GM12878 (cell line): ENCODE measurements around the gene ING4. TPM values are rescaled to one million over a fixed set of nuclear protein-coding genes. Genes with fewer than 3 reads are reported as not detected.
A peak's percentile ranks its signal among the peaks of the same experiment; 100 is the strongest.

Source experiments
- ATF2 ChIP-seq: IDR thresholded peaks from 2 replicates; pipeline ENCODE4 v1.6.1; 2012; ENCODE audit warnings: low read length, inconsistent platforms
- BHLHE40 ChIP-seq, 2 experiments: fragments of 450-650 bp in 1 of 2; IDR thresholded peaks; 2 replicates each; pipeline ENCODE4 v1.6.1; 2011 to 2017; ENCODE audit warnings: low read depth in 2 of 2, borderline replicate concordance in 1 of 2, improper control_type of control experiment in 1 of 2, low read length in 1 of 2, mild to moderate bottlenecking in 1 of 2
- CBX3 ChIP-seq: fragments of 200-600 bp; sonication (generic); IDR thresholded peaks from 2 replicates; pipeline ENCODE4 v1.6.1; 2016; ENCODE audit warnings: low read depth, borderline replicate concordance
- CEBPB ChIP-seq, 2 experiments: fragments of 150-350 bp in 1 of 2; IDR thresholded peaks; 2 replicates each; pipeline ENCODE4 v1.6.1; 2012 to 2014; ENCODE audit warnings: low read depth in 2 of 2, low read length in 2 of 2, borderline replicate concordance in 1 of 2, inconsistent platforms in 1 of 2
- CHD1 ChIP-seq: IDR thresholded peaks from 2 replicates; pipeline ENCODE4 v1.6.1; 2012; ENCODE audit warnings: low read depth, low read length, improper control_type of control experiment
- E2F4 ChIP-seq: IDR thresholded peaks from 2 replicates; pipeline ENCODE4 v1.6.1; 2012; ENCODE audit warnings: low read depth, low read length, improper control_type of control experiment
- EGR1 ChIP-seq, 2 experiments: IDR thresholded peaks; 1 replicate in 1 of 2; 2 replicates in 1 of 2; pipeline ENCODE4 v1.6.1; 2011 to 2012; ENCODE audit warnings: low read depth in 2 of 2, low read length in 2 of 2, borderline replicate concordance in 1 of 2, mild to moderate bottlenecking in 1 of 2, moderate library complexity in 1 of 2
- IKZF1 ChIP-seq: fragments of 450-650 bp; conservative IDR thresholded peaks from 2 replicates; pipeline ENCODE4 v1.6.1; 2017; ENCODE audit warnings: antibody characterized with exemption, mild to moderate bottlenecking
- LARP7 ChIP-seq: fragments of 450-650 bp; IDR thresholded peaks from 2 replicates; pipeline ENCODE4 v1.6.1; 2017; ENCODE audit warnings: mild to moderate bottlenecking
- MAX ChIP-seq: IDR thresholded peaks from 2 replicates; pipeline ENCODE4 v1.6.1; 2012; ENCODE audit warnings: low read depth, low read length, improper control_type of control experiment
- MEF2A ChIP-seq: IDR thresholded peaks from 2 replicates; pipeline ENCODE4 v1.6.1; 2011; ENCODE audit warnings: low read depth, mild to moderate bottlenecking, low read length, moderate library complexity; ENCODE audit not compliant: insufficient read depth
- NFXL1 ChIP-seq: fragments of 450-650 bp; IDR thresholded peaks from 2 replicates; pipeline ENCODE4 v1.6.1; 2017; ENCODE audit warnings: antibody characterized with exemption, mild to moderate bottlenecking, borderline replicate concordance
- PAX5 ChIP-seq: IDR thresholded peaks from 2 replicates; pipeline ENCODE4 v1.6.1; 2011; ENCODE audit warnings: low read depth, low read length, borderline replicate concordance
- PBX3 ChIP-seq: IDR thresholded peaks from 2 replicates; pipeline ENCODE4 v1.6.1; 2011; ENCODE audit warnings: mild to moderate bottlenecking, low read depth, low read length, moderate library complexity; ENCODE audit not compliant: insufficient replicate concordance
- PRDM15 ChIP-seq: fragments of 450-650 bp; formaldehyde crosslinking; IDR thresholded peaks from 2 replicates; pipeline ENCODE4 v1.4.0; 2020; ENCODE audit warnings: mild to moderate bottlenecking, moderate library complexity
- SREBF2 ChIP-seq: IDR thresholded peaks from 2 replicates; pipeline ENCODE4 v1.6.1; 2012; ENCODE audit warnings: mild to moderate bottlenecking, low read length
- SUZ12 ChIP-seq: fragments of 200-600 bp; sonication (generic); IDR thresholded peaks from one replicate; pipeline ENCODE4 v1.6.1; 2018; ENCODE audit warnings: antibody characterized with exemption, mild to moderate bottlenecking; ENCODE audit not compliant: unreplicated experiment
- TBL1XR1 ChIP-seq: IDR thresholded peaks from 2 replicates; pipeline ENCODE4 v1.6.1; 2012; ENCODE audit warnings: low read depth, low read length, improper control_type of control experiment
- USF1 ChIP-seq: IDR thresholded peaks from 2 replicates; pipeline ENCODE4 v1.6.1; 2011; ENCODE audit warnings: borderline replicate concordance, low read depth, mild to moderate bottlenecking, moderate library complexity, mixed read lengths, low read length; ENCODE audit not compliant: insufficient read depth; ENCODE audit errors: extremely low read length
- ZNF274 ChIP-seq: IDR thresholded peaks from one replicate; pipeline ENCODE4 v1.8.0; 2011; ENCODE audit not compliant: insufficient read length, insufficient read depth
- polyA plus RNA-seq, 11 experiments: library from polyadenylated mRNA; depleted of rRNA in 4 of 11; unstranded in 6 of 11; stranded (reverse) in 5 of 11; fragments of >200 nt; fragmentation: Nextera tagmentation in 4 of 11; fragmentation: Illumina TruSeq in 1 of 11; extraction: Ambion mirVana in 4 of 11; extraction: Trizol in 1 of 11; gene quantifications; 1 replicate in 1 of 11; 2 replicates in 10 of 11; pipeline versions ENCODE4 v1.2.1 to v1.2.3, GENCODE V29; 2011 to 2016; ENCODE audit warnings: inconsistent platforms in 2 of 11, missing spikeins in 2 of 11, low read depth in 1 of 11
- total RNA-seq, 4 experiments: library from RNA; depleted of rRNA in 3 of 4; stranded (reverse); fragments of >200 nt in 3 of 4; fragmentation: Illumina TruSeq in 1 of 4; extraction: Trizol in 1 of 4; gene quantifications; 2 replicates each; pipeline versions ENCODE4 v1.2.1 to v1.2.3, GENCODE V29; 2013 to 2021

ING4 gene
- total and polyA plus RNA-seq, 10 of the 15 experiments (the other 5 are each of a cell fraction or from before 2014, with no cell fraction given), result 7.2 to 53.9 (median 21.8) TPM

- TF ChIP-seq E2F4, result no peak
- no peak for TF ChIP-seq USF1
- TF ChIP-seq SREBF2, result peak; percentile 39; the same call in 1 of the 2 replicates
- TF ChIP-seq LARP7, result no peak
- no peak for TF ChIP-seq CHD1
- no peak for TF ChIP-seq PAX5
- no peak for TF ChIP-seq CBX3
- TF ChIP-seq TBL1XR1, result no peak
- TF ChIP-seq MAX, result no peak
- TF ChIP-seq ATF2, result no peak
- no peak for TF ChIP-seq NFXL1
- TF ChIP-seq IKZF1, result 0 out of 2 replicates have a peak, but pooled peaks have one; percentile 31
- TF ChIP-seq BHLHE40 (IDR thresholded peaks at IDR 0.05; ENCODE audit: borderline replicate concordance in 1 of 2, low read depth in 2 of 2, low read length in 1 of 2), result no peak
- TF ChIP-seq EGR1 (IDR thresholded peaks at IDR 0.05; ENCODE audit: borderline replicate concordance in 1 of 2, low read depth in 2 of 2, low read length in 2 of 2), result peak in 1 of 2 experiments; percentile 72; a peak in 2 of 3 replicates
- TF ChIP-seq PBX3, result peak; percentile 67
- TF ChIP-seq ZNF274, result no peak
- TF ChIP-seq SUZ12, result no peak
- TF ChIP-seq PRDM15 (CRISPR knock-in tag), result peak; percentile 7; the same call in 1 of the 2 replicates
- TF ChIP-seq CEBPB (IDR thresholded peaks at IDR 0.05; ENCODE audit: borderline replicate concordance in 1 of 2, low read depth in 2 of 2, low read length in 2 of 2), result no peak
- no peak for TF ChIP-seq MEF2A
Observed at GRCh38 chr12:6607751-6608591, 54.9 kb downstream of the ING4 start (continued).
